HG03097 (cell line): ENCODE measurements around the gene TSPAN5.
A peak's percentile ranks its signal among the peaks of the same experiment; 100 is the strongest.

Source experiments
- ATAC-seq: cut with Tn5 transposase; IDR thresholded peaks from one replicate; pipeline ENCODE4 v1.9.1; 2021; ENCODE audit not compliant: unreplicated experiment, low FRiP score

Gene TSPAN5

GRCh38 chr4:98652996-98653395 lies 5.4 kb downstream of the TSPAN5 start:
- no peak for ATAC-seq

GRCh38 chr4:98648602-98649001 lies 9.8 kb downstream of the TSPAN5 start:
- ATAC-seq, result no peak

GRCh38 chr4:98646422-98646821 lies 12.0 kb downstream of the TSPAN5 start:
- no peak for ATAC-seq

- no peak for ATAC-seq
These were observed 12.9 kb downstream of the TSPAN5 start for GRCh38 chr4:98645527-98645926.

- no peak for ATAC-seq
These were observed 14.7 kb downstream of the TSPAN5 start for GRCh38 chr4:98643755-98644154.

GRCh38 chr4:98642991-98643426 lies 15.4 kb downstream of the TSPAN5 start:
- no peak for ATAC-seq

GRCh38 chr4:98641906-98642668 lies 16.3 kb downstream of the TSPAN5 start:
- no peak for ATAC-seq

GRCh38 chr4:98641376-98641775 lies 17.0 kb downstream of the TSPAN5 start:
- ATAC-seq, result no peak

- peak; percentile 81 for ATAC-seq
These were observed 18.9 kb downstream of the TSPAN5 start for GRCh38 chr4:98639523-98639922.

- ATAC-seq, result no peak
These were observed 19.3 kb downstream of the TSPAN5 start for GRCh38 chr4:98639108-98639507.

- no peak for ATAC-seq
These were observed 19.8 kb downstream of the TSPAN5 start for GRCh38 chr4:98638661-98639060.

GRCh38 chr4:98634061-98634460 lies 24.4 kb downstream of the TSPAN5 start:
- no peak for ATAC-seq

- ATAC-seq, result no peak
These were observed 25.3 kb downstream of the TSPAN5 start for GRCh38 chr4:98633159-98633558.

GRCh38 chr4:98632258-98632657 lies 26.2 kb downstream of the TSPAN5 start:
- ATAC-seq, result no peak

GRCh38 chr4:98631506-98631905 lies 26.9 kb downstream of the TSPAN5 start:
- no peak for ATAC-seq

GRCh38 chr4:98630737-98631454 lies 27.5 kb downstream of the TSPAN5 start:
- ATAC-seq, result no peak

GRCh38 chr4:98627531-98628257 lies 30.7 kb downstream of the TSPAN5 start:
- no peak for ATAC-seq

GRCh38 chr4:98626350-98626749 lies 32.1 kb downstream of the TSPAN5 start:
- no peak for ATAC-seq

- ATAC-seq, result no peak
These were observed 32.5 kb downstream of the TSPAN5 start for GRCh38 chr4:98625920-98626319.

GRCh38 chr4:98625399-98625798 lies 33.0 kb downstream of the TSPAN5 start:
- no peak for ATAC-seq

GRCh38 chr4:98624642-98625041 lies 33.8 kb downstream of the TSPAN5 start:
- no peak for ATAC-seq
